Fibroblast of lung (primary cell): Measurements from ENCODE around the gene FMN1. TPM values are rescaled to one million over a fixed set of nuclear protein-coding genes. Genes with fewer than 3 reads are reported as not detected.

Source experiments
- DNase-seq, 2 donors: peaks; one replicate each; pipeline versions ENCODE4 v3.0.0 to v3.0.0-alpha.2; 2010; ENCODE audit warnings: low read depth in 2 of 2
- H2AFZ ChIP-seq: 2 replicates; pipeline ENCODE4 v1.5.1; 2012; ENCODE audit warnings: low read length, control low read depth, inconsistent platforms
- H3K27ac ChIP-seq: 2 replicates; pipeline ENCODE4 v1.5.1; 2011; ENCODE audit warnings: low read length, control low read depth; ENCODE audit not compliant: insufficient read depth
- H3K27me3 ChIP-seq: 2 replicates; pipeline ENCODE4 v1.5.1; 2011; ENCODE audit warnings: mild to moderate bottlenecking, low read length; ENCODE audit not compliant: control insufficient read depth, insufficient read depth
- H3K36me3 ChIP-seq: 2 replicates; pipeline ENCODE4 v1.5.1; 2011; ENCODE audit warnings: low read length; ENCODE audit not compliant: control insufficient read depth, insufficient read depth
- H3K4me1 ChIP-seq: 2 replicates; pipeline ENCODE4 v1.5.1; 2011; ENCODE audit warnings: low read length; ENCODE audit not compliant: control insufficient read depth, insufficient read depth; ENCODE audit errors: extremely low read depth
- H3K4me2 ChIP-seq: 2 replicates; pipeline ENCODE4 v1.5.1; 2011; ENCODE audit warnings: low read length, control low read depth; ENCODE audit not compliant: insufficient read depth; ENCODE audit errors: extremely low read depth
- H3K4me3 ChIP-seq, 4 experiments: fragments of 200-600 bp in 1 of 4; sonication (generic) in 1 of 4; replicated peaks in 1 of 4; 2 replicates each; pipeline ENCODE4 v1.5.1; 2011 to 2016; ENCODE audit warnings: low read length in 4 of 4, low read depth in 3 of 4, mild to moderate bottlenecking in 3 of 4, control low read depth in 2 of 4, inconsistent platforms in 1 of 4, mixed read lengths in 1 of 4; ENCODE audit not compliant: insufficient read depth in 1 of 4; ENCODE audit errors: control extremely low read depth in 1 of 4
- H3K79me2 ChIP-seq: 2 replicates; pipeline ENCODE4 v1.5.1; 2012; ENCODE audit warnings: mild to moderate bottlenecking, low read length, inconsistent platforms; ENCODE audit not compliant: control insufficient read depth, insufficient read depth
- H3K9ac ChIP-seq: 2 replicates; pipeline ENCODE4 v1.5.1; 2011; ENCODE audit warnings: mild to moderate bottlenecking, low read length, control low read depth; ENCODE audit not compliant: insufficient read depth
- H3K9me3 ChIP-seq: 2 replicates; pipeline ENCODE4 v1.5.1; 2012; ENCODE audit warnings: low read depth, low read length; ENCODE audit not compliant: control insufficient read depth, insufficient read depth
- H4K20me1 ChIP-seq: 2 replicates; pipeline ENCODE4 v1.5.1; 2011; ENCODE audit warnings: low read length; ENCODE audit not compliant: control insufficient read depth, insufficient read depth; ENCODE audit errors: extremely low read depth
- CTCF ChIP-seq, 2 donors: IDR thresholded peaks in 1 of 2; conservative IDR thresholded peaks in 1 of 2; 1 replicate in 1 of 2; 2 replicates in 1 of 2; pipeline ENCODE4 v1.5.1; 2011 to 2012; ENCODE audit warnings: low read length in 2 of 2, control low read depth in 1 of 2, inconsistent platforms in 1 of 2, low read depth in 1 of 2, mild to moderate bottlenecking in 1 of 2
- EZH2 ChIP-seq: IDR thresholded peaks from 2 replicates; pipeline ENCODE4 v1.5.1; 2012; ENCODE audit warnings: low read length, control low read depth, mild to moderate bottlenecking; ENCODE audit errors: missing control alignments
- polyA plus RNA-seq, 2 donors: library from polyadenylated mRNA; depleted of rRNA in 1 of 2; stranded (reverse) in 1 of 2; unstranded in 1 of 2; fragments of >200 nt; gene quantifications; 2 replicates each; pipeline ENCODE4 v1.2.1, GENCODE V29; 2011 to 2012; ENCODE audit warnings: missing spikeins in 1 of 2
- total RNA-seq: library from RNA; depleted of rRNA; stranded (reverse); fragments of >200 nt; gene quantifications from 2 replicates; pipeline ENCODE4 v1.2.1, GENCODE V29; 2014

The FMN1 gene
- total and polyA plus RNA-seq, 2 donors (not counting 1 experiment from before 2014, with no cell fraction given) = 7.5 to 43.8 TPM

DNA sequence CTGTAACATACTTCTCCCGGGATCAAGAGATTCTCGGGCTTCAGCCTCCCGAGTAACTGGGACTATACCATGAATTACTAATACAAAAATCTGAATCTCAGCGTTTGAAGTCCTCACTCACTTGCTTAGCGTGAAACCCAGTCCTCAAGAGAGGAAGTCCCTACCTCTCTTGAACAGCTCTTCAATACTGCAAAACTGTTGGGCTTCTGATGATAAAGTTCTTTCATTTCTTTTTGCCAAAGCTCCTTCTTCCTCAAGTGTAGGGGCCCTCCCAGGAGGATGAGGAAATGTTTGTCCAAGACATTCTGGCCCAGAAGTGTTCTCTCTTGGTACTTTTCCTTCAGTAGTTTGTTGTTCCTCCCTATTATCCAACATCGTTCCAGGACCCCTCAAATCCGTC is 48.5 kb downstream of the FMN1 start:
- no peaks in the 10 kb centered on the region for H4K20me1 ChIP-seq
- H3K4me3 ChIP-seq = no peak overlapping the region
- H3K9me3 ChIP-seq = no peaks in the 10 kb centered on the region
- DNase-seq = no peak
- H3K27ac ChIP-seq = no peak overlapping the region
- no peaks in the 10 kb centered on the region for H3K27me3 ChIP-seq
- no peak overlapping the region for H3K4me2 ChIP-seq
- no peaks in the 10 kb centered on the region for H3K79me2 ChIP-seq
- H3K36me3 ChIP-seq = no peaks in the 10 kb centered on the region
- H3K4me1 ChIP-seq = no peaks in the 10 kb centered on the region
- no peak for TF ChIP-seq EZH2
- TF ChIP-seq CTCF (conservative IDR thresholded peaks at IDR 0.05 in 1 of 2, IDR thresholded peaks at IDR 0.05 in 1 of 2; ENCODE audit: low read depth in 1 of 2, low read length in 2 of 2) = no peak
- H3K9ac ChIP-seq = no peak overlapping the region
- H2AFZ ChIP-seq = no peak overlapping the region

GRCh38 chr15:33145447-33145846 is 49.1 kb downstream of the FMN1 start:
- Histone ChIP-seq H3K4me1 (no peaks in the 10 kb centered on the region), H3K9me3 (no peaks in the 10 kb centered on the region), H3K4me3 (no peak overlapping the region), H3K36me3 (no peaks in the 10 kb centered on the region), H3K79me2 (no peaks in the 10 kb centered on the region), H3K27me3 (no peaks in the 10 kb centered on the region), H3K9ac (no peak overlapping the region), H4K20me1 (no peaks in the 10 kb centered on the region), H3K27ac (no peak overlapping the region), H2AFZ (no peak overlapping the region), H3K4me2 (no peak overlapping the region)
- TF ChIP-seq CTCF (conservative IDR thresholded peaks at IDR 0.05 in 1 of 2, IDR thresholded peaks at IDR 0.05 in 1 of 2; ENCODE audit: low read depth in 1 of 2, low read length in 2 of 2) (no peak), EZH2 (no peak)
- DNase-seq = no peak

GRCh38 chr15:33142708-33143107 is 51.8 kb downstream of the FMN1 start:
- no peaks in the 10 kb centered on the region for H3K36me3 ChIP-seq
- no peak overlapping the region for H3K4me3 ChIP-seq
- no peak overlapping the region for H3K27ac ChIP-seq
- no peak overlapping the region for H2AFZ ChIP-seq
- TF ChIP-seq CTCF (conservative IDR thresholded peaks at IDR 0.05 in 1 of 2, IDR thresholded peaks at IDR 0.05 in 1 of 2; ENCODE audit: low read depth in 1 of 2, low read length in 2 of 2) (no peak), EZH2 (no peak)
- H3K4me2 ChIP-seq = no peak overlapping the region
- DNase-seq = no peak
- no peaks in the 10 kb centered on the region for H3K27me3 ChIP-seq
- no peaks in the 10 kb centered on the region for H4K20me1 ChIP-seq
- no peak overlapping the region for H3K9ac ChIP-seq
- no peaks in the 10 kb centered on the region for H3K4me1 ChIP-seq
- H3K79me2 ChIP-seq = no peaks in the 10 kb centered on the region
- H3K9me3 ChIP-seq = no peaks in the 10 kb centered on the region
